IMR-90 (cell line): Measurements from ENCODE around the gene TP73. TPM values are rescaled to one million over a fixed set of nuclear protein-coding genes. Genes with fewer than 3 reads are reported as not detected.

ENCODE experiments used
- ATAC-seq: fragments of 200-7000 bp; cut with Tn5 transposase; 2 replicates; pipeline ENCODE4 v1.9.1; 2020; ENCODE audit warnings: low read depth, mild to moderate bottlenecking, moderate library complexity
- BruUV-seq: library from RNA; stranded (reverse); fragments of 400-500 nt; replicated peaks from 2 replicates; lab custom pipeline; 2021; lab: Mats Ljungman, UMichigan
- CTCF ChIA-PET: fragments of 300-600 bp; formaldehyde crosslinking; extraction: SDS; loops from one replicate; lab custom pipeline; 2021; ENCODE audit warnings: antibody characterized with exemption; lab: Yijun Ruan, JAX
- POLR2A ChIA-PET: fragments of 300-600 bp; sonication (Branson Sonifier 250); formaldehyde crosslinking; loops from one replicate; lab custom pipeline; 2022; ENCODE audit warnings: antibody characterized with exemption; ENCODE audit not compliant: unreplicated experiment; lab: Charles Lee
- DNase-seq: peaks from one replicate; pipeline ENCODE4 v3.0.0; 2013
- H2AFZ ChIP-seq: replicated peaks from 2 replicates; pipeline ENCODE3; 2013; ENCODE audit warnings: low read length, mild to moderate bottlenecking; ENCODE audit not compliant: poor library complexity
- H2AK5ac ChIP-seq: 2 replicates; pipeline ENCODE4 v1.6.1; 2013; ENCODE audit warnings: low read depth, low read length, inconsistent platforms
- H2AK9ac ChIP-seq: replicated peaks from 2 replicates; pipeline ENCODE3; 2013; ENCODE audit warnings: mild to moderate bottlenecking, low read depth, low read length, moderate library complexity; ENCODE audit not compliant: poor library complexity
- H2BK120ac ChIP-seq: 2 replicates; pipeline ENCODE4 v1.6.1; 2013; ENCODE audit warnings: low read depth, low read length, inconsistent platforms
- H2BK15ac ChIP-seq: 3 replicates; pipeline ENCODE4 v1.6.1; 2013; ENCODE audit warnings: low read depth, low read length, inconsistent platforms
- H2BK20ac ChIP-seq: 2 replicates; pipeline ENCODE4 v1.6.1; 2013; ENCODE audit warnings: low read depth, mild to moderate bottlenecking, inconsistent platforms, low read length, moderate library complexity
- H2BK5ac ChIP-seq: 2 replicates; pipeline ENCODE4 v1.6.1; 2013; ENCODE audit warnings: mild to moderate bottlenecking, low read depth, low read length, inconsistent platforms; ENCODE audit not compliant: poor library complexity, severe bottlenecking
- H3K14ac ChIP-seq: replicated peaks from 2 replicates; pipeline ENCODE4 v1.6.1; 2013; ENCODE audit warnings: low read depth, low read length, inconsistent platforms
- H3K18ac ChIP-seq: 2 replicates; pipeline ENCODE4 v1.6.1; 2013; ENCODE audit warnings: low read depth, low read length, control low read depth
- H3K23ac ChIP-seq: 2 replicates; pipeline ENCODE4 v1.6.1; 2013; ENCODE audit warnings: low read depth, low read length, inconsistent platforms
- H3K27ac ChIP-seq: 2 replicates; pipeline ENCODE4 v1.5.1; 2013; ENCODE audit warnings: mild to moderate bottlenecking, control low read depth, low read length; ENCODE audit not compliant: insufficient read depth
- H3K27me3 ChIP-seq: 2 replicates; pipeline ENCODE4 v1.6.1; 2013; ENCODE audit warnings: low read length; ENCODE audit not compliant: control insufficient read depth, insufficient read depth
- H3K36me3 ChIP-seq: 2 replicates; pipeline ENCODE4 v1.6.1; 2013; ENCODE audit warnings: low read length, mixed read lengths; ENCODE audit not compliant: control insufficient read depth, insufficient read depth
- H3K4ac ChIP-seq: 2 replicates; pipeline ENCODE4 v1.6.1; 2013; ENCODE audit warnings: low read depth, low read length, inconsistent platforms
- H3K4me1 ChIP-seq: 2 replicates; pipeline ENCODE4 v1.6.1; 2013; ENCODE audit warnings: low read length, mixed read lengths; ENCODE audit not compliant: control insufficient read depth, insufficient read depth
- H3K4me2 ChIP-seq: 2 replicates; pipeline ENCODE4 v1.6.1; 2013; ENCODE audit warnings: low read depth, mild to moderate bottlenecking, control low read depth, low read length, moderate library complexity
- H3K4me3 ChIP-seq: 2 replicates; pipeline ENCODE4 v1.5.1; 2013; ENCODE audit warnings: low read depth, mild to moderate bottlenecking, control low read depth, low read length, moderate library complexity; ENCODE audit not compliant: insufficient read depth
- H3K56ac ChIP-seq: 2 replicates; pipeline ENCODE4 v1.6.1; 2013; ENCODE audit warnings: low read length, inconsistent platforms; ENCODE audit not compliant: insufficient read depth; ENCODE audit errors: extremely low read depth
- H3K79me1 ChIP-seq, 2 experiments: 2 replicates each; pipeline ENCODE4 v1.6.1; 2013; ENCODE audit warnings: low read length in 2 of 2, inconsistent platforms in 1 of 2, low read depth in 1 of 2
- H3K9ac ChIP-seq: 2 replicates; pipeline ENCODE4 v1.6.1; 2013; ENCODE audit warnings: low read depth, low read length, control low read depth
- H3K9me1 ChIP-seq: 2 replicates; pipeline ENCODE4 v1.6.1; 2013; ENCODE audit warnings: low read length, inconsistent platforms; ENCODE audit not compliant: insufficient read depth
- H3K9me3 ChIP-seq: 2 replicates; pipeline ENCODE4 v1.6.1; 2013; ENCODE audit warnings: low read length; ENCODE audit not compliant: control insufficient read depth, insufficient read depth
- H4K20me1 ChIP-seq: 2 replicates; pipeline ENCODE4 v1.6.1; 2013; ENCODE audit warnings: low read length, inconsistent platforms; ENCODE audit not compliant: insufficient read depth
- H4K5ac ChIP-seq: 2 replicates; pipeline ENCODE4 v1.6.1; 2013; ENCODE audit warnings: mild to moderate bottlenecking, low read depth, low read length, control low read depth
- H4K8ac ChIP-seq, 2 experiments: 2 replicates each; pipeline ENCODE4 v1.6.1; 2013; ENCODE audit warnings: low read depth in 2 of 2, low read length in 2 of 2, control low read depth in 1 of 2, inconsistent platforms in 1 of 2
- H4K91ac ChIP-seq: 2 replicates; pipeline ENCODE4 v1.6.1; 2013; ENCODE audit warnings: low read depth, low read length, inconsistent platforms; ENCODE audit not compliant: insufficient read depth
- CEBPB ChIP-seq: IDR thresholded peaks from 2 replicates; pipeline ENCODE4 v1.6.1; 2012; ENCODE audit warnings: low read depth, low read length, improper control_type of control experiment
- MAFK ChIP-seq: IDR thresholded peaks from 2 replicates; pipeline ENCODE4 v1.6.1; 2012; ENCODE audit warnings: low read depth, low read length, improper control_type of control experiment
- MXI1 ChIP-seq: IDR thresholded peaks from 2 replicates; pipeline ENCODE4 v1.6.1; 2012; ENCODE audit warnings: low read depth, mild to moderate bottlenecking, low read length, moderate library complexity, borderline replicate concordance
- RAD21 ChIP-seq: IDR thresholded peaks from 2 replicates; pipeline ENCODE4 v1.6.1; 2012; ENCODE audit warnings: low read length, improper control_type of control experiment
- RCOR1 ChIP-seq: IDR thresholded peaks from 2 replicates; pipeline ENCODE4 v1.6.1; 2012; ENCODE audit warnings: mild to moderate bottlenecking, low read length, improper control_type of control experiment; ENCODE audit not compliant: insufficient replicate concordance
- RFX5 ChIP-seq: IDR thresholded peaks from 2 replicates; pipeline ENCODE4 v1.8.0; 2012; ENCODE audit warnings: low read depth, mild to moderate bottlenecking, low read length, moderate library complexity
- WGBS, 2 experiments: methylation state at CpG; one replicate each; pipeline versions ENCODE4 v1.1.5 to v1.1.7; 2013; ENCODE audit warnings: missing lambda C conversion rate in 2 of 2; ENCODE audit not compliant: insufficient read length in 1 of 2; ENCODE audit errors: extremely low coverage in 2 of 2; 5-methylcytosine and 5-hydroxymethylcytosine counted together
- dilution Hi-C: fragments of 300-500 bp; cut with HindIII; formaldehyde crosslinking; loops from one replicate; pipeline ENCODE4 v1.14.3; 2018; ENCODE audit warnings: low sequenced_read_pairs; ENCODE audit not compliant: unreplicated experiment
- in situ Hi-C: fragments of 300-500 bp; cut with MboI; formaldehyde crosslinking; loops from 3 replicates; pipeline ENCODE4 v1.14.3; 2019; ENCODE audit warnings: low sequenced_read_pairs, inconsistent platforms, mixed read lengths
- intact Hi-C: fragments of 100-400 bp; cut with micrococcal nuclease; formaldehyde crosslinking; loops from 2 replicates; pipeline ENCODE4 v1.10.0; 2022
- polyA plus RNA-seq, 3 experiments: library from polyadenylated mRNA; depleted of rRNA; stranded (reverse); fragments of >200 nt; gene quantifications; 2 replicates each; pipeline ENCODE4 v1.2.3, GENCODE V29; 2012; ENCODE audit warnings: low replicate concordance in 1 of 3
- total RNA-seq: library from RNA; depleted of rRNA; stranded (reverse); fragments of >200 nt; gene quantifications from 2 replicates; pipeline ENCODE4 v1.2.3, GENCODE V29; 2012
- TF ChIP-seq, protein P1 (sequence below): fragments of 150-350 bp; IDR thresholded peaks from 2 replicates; pipeline ENCODE4 v1.6.1; 2016; ENCODE audit warnings: low read depth, mild to moderate bottlenecking, low read length, moderate library complexity, borderline replicate concordance
- TF ChIP-seq, protein P2 (sequence below): conservative IDR thresholded peaks from 2 replicates; pipeline ENCODE4 v1.5.1; 2012; ENCODE audit warnings: mild to moderate bottlenecking, low read depth, low read length, improper control_type of control experiment
- TF ChIP-seq, protein P3 (sequence below): fragments of 150-350 bp; IDR thresholded peaks from 2 replicates; pipeline ENCODE4 v1.6.1; 2017; ENCODE audit warnings: mild to moderate bottlenecking, antibody characterized with exemption, low read length, low read depth

Gene TP73
- total and polyA plus RNA-seq, 2 of the 4 experiments (the other 2 are of a cell fraction), result not detected

DNA sequence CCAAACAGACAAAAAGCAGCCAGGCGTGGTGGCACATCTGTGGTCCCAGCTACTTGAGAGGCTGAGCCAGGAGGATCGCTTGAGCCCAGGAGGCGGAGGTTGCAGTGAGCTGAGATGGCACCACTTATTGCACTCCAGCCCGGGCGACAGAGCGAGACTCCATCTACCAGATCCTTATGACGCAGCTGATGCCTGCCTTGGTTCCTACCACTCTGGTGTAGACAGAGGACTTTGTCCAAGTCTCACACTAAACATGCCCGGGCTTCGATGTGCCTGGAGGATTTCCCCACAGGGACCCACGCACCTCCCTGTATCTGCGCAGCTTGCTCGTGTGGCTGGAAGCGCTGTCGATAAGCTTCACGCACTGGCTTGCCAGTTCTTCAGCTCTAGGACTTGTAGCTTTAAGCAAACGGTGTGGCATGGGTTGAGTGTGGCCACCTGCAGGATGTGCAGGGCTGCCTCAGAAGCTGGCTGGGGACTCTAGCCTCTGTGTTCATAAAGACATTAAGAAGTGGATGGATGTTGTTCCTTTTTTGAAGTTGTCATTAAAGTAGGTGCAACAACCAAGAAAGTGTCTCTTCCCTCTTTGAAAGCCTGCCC is 22.7 kb upstream of the TP73 start:
- intact Hi-C loops, result no loop called here
- Histone ChIP-seq H3K56ac (no peak overlapping the region), H3K18ac (no peak overlapping the region), H2AK5ac (no peak overlapping the region), H2AFZ (no peak overlapping the region), H4K5ac (no peak overlapping the region), H2BK15ac (no peak overlapping the region), H2BK20ac (no peak overlapping the region), H3K4me3 (no peak overlapping the region), H3K14ac (no peak overlapping the region), H4K8ac (no peak overlapping the region), H3K4ac (no peak overlapping the region), H2BK120ac (no peak overlapping the region), H3K4me1 (peaks cover 2% of the 10 kb centered on the region; the same call in 1 of the 2 replicates), H2BK5ac (no peak overlapping the region), H4K20me1 (no peaks in the 10 kb centered on the region; the same call in 1 of the 2 replicates), H3K79me1 (peaks cover 5 to 7% of the 10 kb centered on the region in 2 experiments; a peak in 1 of 4 replicates), H2AK9ac (no peak overlapping the region), H3K27me3 (no peaks in the 10 kb centered on the region), H3K23ac (no peak overlapping the region), H3K27ac (no peak overlapping the region), H3K36me3 (peaks cover 58% of the 10 kb centered on the region), H3K9me3 (no peaks in the 10 kb centered on the region), H3K9me1 (no peaks in the 10 kb centered on the region), H4K91ac (no peak overlapping the region), H3K4me2 (no peak overlapping the region), H3K9ac (no peak overlapping the region)
- POLR2A ChIA-PET, result no interaction called here
- in situ Hi-C loops, result no loop called here
- TSS peak; percentile 94 for BruUV-seq
- CTCF ChIA-PET, result interaction anchor here (1.2 to 1.8 kb wide), 2 partner anchors 8 to 177 kb away, joined by 4 to 5 read pairs; no protein-coding TSS in a partner anchor
- no peak for ATAC-seq
- TF ChIP-seq RFX5 (no peak), MXI1 (no peak), RAD21 (no peak), RCOR1 (no peak), MAFK (no peak), CEBPB (no peak)
- TF ChIP-seq, protein P1, sequence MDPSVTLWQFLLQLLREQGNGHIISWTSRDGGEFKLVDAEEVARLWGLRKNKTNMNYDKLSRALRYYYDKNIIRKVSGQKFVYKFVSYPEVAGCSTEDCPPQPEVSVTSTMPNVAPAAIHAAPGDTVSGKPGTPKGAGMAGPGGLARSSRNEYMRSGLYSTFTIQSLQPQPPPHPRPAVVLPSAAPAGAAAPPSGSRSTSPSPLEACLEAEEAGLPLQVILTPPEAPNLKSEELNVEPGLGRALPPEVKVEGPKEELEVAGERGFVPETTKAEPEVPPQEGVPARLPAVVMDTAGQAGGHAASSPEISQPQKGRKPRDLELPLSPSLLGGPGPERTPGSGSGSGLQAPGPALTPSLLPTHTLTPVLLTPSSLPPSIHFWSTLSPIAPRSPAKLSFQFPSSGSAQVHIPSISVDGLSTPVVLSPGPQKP, result no peak
- TF ChIP-seq, protein P2, sequence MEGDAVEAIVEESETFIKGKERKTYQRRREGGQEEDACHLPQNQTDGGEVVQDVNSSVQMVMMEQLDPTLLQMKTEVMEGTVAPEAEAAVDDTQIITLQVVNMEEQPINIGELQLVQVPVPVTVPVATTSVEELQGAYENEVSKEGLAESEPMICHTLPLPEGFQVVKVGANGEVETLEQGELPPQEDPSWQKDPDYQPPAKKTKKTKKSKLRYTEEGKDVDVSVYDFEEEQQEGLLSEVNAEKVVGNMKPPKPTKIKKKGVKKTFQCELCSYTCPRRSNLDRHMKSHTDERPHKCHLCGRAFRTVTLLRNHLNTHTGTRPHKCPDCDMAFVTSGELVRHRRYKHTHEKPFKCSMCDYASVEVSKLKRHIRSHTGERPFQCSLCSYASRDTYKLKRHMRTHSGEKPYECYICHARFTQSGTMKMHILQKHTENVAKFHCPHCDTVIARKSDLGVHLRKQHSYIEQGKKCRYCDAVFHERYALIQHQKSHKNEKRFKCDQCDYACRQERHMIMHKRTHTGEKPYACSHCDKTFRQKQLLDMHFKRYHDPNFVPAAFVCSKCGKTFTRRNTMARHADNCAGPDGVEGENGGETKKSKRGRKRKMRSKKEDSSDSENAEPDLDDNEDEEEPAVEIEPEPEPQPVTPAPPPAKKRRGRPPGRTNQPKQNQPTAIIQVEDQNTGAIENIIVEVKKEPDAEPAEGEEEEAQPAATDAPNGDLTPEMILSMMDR, result no peak
- TF ChIP-seq, protein P3, sequence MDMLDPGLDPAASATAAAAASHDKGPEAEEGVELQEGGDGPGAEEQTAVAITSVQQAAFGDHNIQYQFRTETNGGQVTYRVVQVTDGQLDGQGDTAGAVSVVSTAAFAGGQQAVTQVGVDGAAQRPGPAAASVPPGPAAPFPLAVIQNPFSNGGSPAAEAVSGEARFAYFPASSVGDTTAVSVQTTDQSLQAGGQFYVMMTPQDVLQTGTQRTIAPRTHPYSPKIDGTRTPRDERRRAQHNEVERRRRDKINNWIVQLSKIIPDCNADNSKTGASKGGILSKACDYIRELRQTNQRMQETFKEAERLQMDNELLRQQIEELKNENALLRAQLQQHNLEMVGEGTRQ, result no peak
- no peak for DNase-seq
- WGBS, 2 experiments, result 80% methylated on average over 7 of the region's 16 CpGs; no CpG with 5 or more reads in 1 of the 2 experiments
- dilution Hi-C loops, result no loop called here
